Middle frontal gyrus (tissue), 1 donor: ENCODE data around the gene SHB.
"Not testable (repeated sequence)": the region's sequence is repeated elsewhere in the genome, so short reads cannot be mapped to it uniquely, and the experiment has no call there.

ENCODE experiments used
- DNase-seq: peaks from one replicate; pipeline ENCODE4 v3.0.0-alpha.2; 2015; ENCODE audit warnings: low spot score; ENCODE audit errors: extremely low spot score

SHB gene

GRCh38 chr9:37920471-37921167 lies 148.4 kb downstream of the SHB start:
- DNase-seq, result no peak

- no peak for DNase-seq
These were observed 149.1 kb downstream of the SHB start for GRCh38 chr9:37919956-37920335.

- no peak for DNase-seq
These were observed 149.6 kb downstream of the SHB start for GRCh38 chr9:37919246-37919955.

GRCh38 chr9:37918665-37919170 lies 150.3 kb downstream of the SHB start:
- DNase-seq, result no peak

- DNase-seq, result no peak
These were observed 151.0 kb downstream of the SHB start for GRCh38 chr9:37917801-37918664.

- no peak for DNase-seq
These were observed 151.7 kb downstream of the SHB start for GRCh38 chr9:37917313-37917731.

GRCh38 chr9:37916471-37917312 lies 152.3 kb downstream of the SHB start:
- no peak for DNase-seq

GRCh38 chr9:37915911-37916470 lies 153.0 kb downstream of the SHB start:
- no peak for DNase-seq

GRCh38 chr9:37914701-37915358 lies 154.2 kb downstream of the SHB start:
- no peak for DNase-seq

GRCh38 chr9:37914154-37914551 lies 154.9 kb downstream of the SHB start:
- no peak for DNase-seq

- DNase-seq, result peak; percentile 88
These were observed 155.4 kb downstream of the SHB start for GRCh38 chr9:37913480-37914153.

GRCh38 chr9:37911271-37911681 lies 157.8 kb downstream of the SHB start:
- DNase-seq, result no peak

- no peak for DNase-seq
These were observed 158.8 kb downstream of the SHB start for GRCh38 chr9:37910271-37910670.

GRCh38 chr9:37909836-37910235 lies 159.2 kb downstream of the SHB start:
- not testable (repeated sequence) for DNase-seq

GRCh38 chr9:37909326-37909725 lies 159.7 kb downstream of the SHB start:
- DNase-seq, result no peak

GRCh38 chr9:37908698-37909186 lies 160.3 kb downstream of the SHB start:
- no peak for DNase-seq

- DNase-seq, result no peak
These were observed 160.7 kb downstream of the SHB start for GRCh38 chr9:37908283-37908682.

GRCh38 chr9:37906312-37907239 lies 162.5 kb downstream of the SHB start:
- DNase-seq, result no peak
